WTC11 (cell line): Measurements from ENCODE around the gene CIB2.

Experiments used
- ETV6 ChIP-seq: sonication (generic); formaldehyde crosslinking; IDR thresholded peaks from 2 replicates; pipeline ENCODE4 v1.8.1; 2022; ENCODE audit warnings: mild to moderate bottlenecking, missing genetic modification reagents
- TF ChIP-seq, protein P1 (sequence below): sonication (generic); formaldehyde crosslinking; IDR thresholded peaks from 2 replicates; pipeline ENCODE4 v1.8.1; 2022; ENCODE audit warnings: missing genetic modification reagents, borderline replicate concordance
- TF ChIP-seq, protein P2 (sequence below): fragments of 200-600 bp; IDR thresholded peaks from 2 replicates; pipeline ENCODE4 v1.8.0; 2022; ENCODE audit warnings: antibody characterized with exemption

DNA sequence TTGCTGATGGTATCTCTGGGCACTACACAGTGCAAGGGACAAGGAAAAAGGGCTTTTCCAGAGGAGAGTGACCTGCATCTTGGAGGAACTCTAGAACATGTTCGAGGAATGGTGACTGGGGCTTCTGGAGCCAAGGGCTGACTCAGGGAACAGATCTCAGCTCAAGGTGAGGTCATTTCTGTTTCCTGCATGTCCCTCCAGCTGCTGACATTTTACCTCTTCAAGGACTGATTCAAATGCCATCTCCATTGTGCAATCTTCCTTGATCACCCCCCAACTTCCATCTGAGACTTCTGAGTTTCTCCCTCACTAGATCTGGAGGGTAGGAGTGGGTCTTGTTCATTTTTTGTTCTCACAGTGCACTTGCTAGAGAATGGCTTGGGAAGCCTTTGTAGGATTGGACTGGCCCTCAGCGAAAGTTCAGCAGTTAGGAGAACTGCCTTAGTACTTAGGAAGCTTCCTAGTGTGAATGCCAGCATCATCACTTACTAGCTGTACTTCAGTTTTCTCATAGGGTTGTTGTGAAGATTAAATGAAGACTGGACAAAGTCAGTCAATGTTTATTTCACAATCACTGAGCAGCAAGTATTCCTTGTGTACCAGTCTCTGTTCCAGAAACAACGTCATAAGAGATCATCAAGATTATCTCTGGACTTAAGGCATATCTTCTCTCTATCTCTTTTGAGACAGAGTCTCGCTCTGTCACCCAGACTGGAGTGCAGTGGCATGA, 15.3 kb upstream of the CIB2 start:
- TF ChIP-seq, protein P1, sequence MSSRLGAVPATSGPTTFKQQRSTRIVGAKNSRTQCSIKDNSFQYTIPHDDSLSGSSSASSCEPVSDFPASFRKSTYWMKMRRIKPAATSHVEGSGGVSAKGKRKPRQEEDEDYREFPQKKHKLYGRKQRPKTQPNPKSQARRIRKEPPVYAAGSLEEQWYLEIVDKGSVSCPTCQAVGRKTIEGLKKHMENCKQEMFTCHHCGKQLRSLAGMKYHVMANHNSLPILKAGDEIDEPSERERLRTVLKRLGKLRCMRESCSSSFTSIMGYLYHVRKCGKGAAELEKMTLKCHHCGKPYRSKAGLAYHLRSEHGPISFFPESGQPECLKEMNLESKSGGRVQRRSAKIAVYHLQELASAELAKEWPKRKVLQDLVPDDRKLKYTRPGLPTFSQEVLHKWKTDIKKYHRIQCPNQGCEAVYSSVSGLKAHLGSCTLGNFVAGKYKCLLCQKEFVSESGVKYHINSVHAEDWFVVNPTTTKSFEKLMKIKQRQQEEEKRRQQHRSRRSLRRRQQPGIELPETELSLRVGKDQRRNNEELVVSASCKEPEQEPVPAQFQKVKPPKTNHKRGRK (CRISPR knock-in tag): no peak
- TF ChIP-seq, protein P2, sequence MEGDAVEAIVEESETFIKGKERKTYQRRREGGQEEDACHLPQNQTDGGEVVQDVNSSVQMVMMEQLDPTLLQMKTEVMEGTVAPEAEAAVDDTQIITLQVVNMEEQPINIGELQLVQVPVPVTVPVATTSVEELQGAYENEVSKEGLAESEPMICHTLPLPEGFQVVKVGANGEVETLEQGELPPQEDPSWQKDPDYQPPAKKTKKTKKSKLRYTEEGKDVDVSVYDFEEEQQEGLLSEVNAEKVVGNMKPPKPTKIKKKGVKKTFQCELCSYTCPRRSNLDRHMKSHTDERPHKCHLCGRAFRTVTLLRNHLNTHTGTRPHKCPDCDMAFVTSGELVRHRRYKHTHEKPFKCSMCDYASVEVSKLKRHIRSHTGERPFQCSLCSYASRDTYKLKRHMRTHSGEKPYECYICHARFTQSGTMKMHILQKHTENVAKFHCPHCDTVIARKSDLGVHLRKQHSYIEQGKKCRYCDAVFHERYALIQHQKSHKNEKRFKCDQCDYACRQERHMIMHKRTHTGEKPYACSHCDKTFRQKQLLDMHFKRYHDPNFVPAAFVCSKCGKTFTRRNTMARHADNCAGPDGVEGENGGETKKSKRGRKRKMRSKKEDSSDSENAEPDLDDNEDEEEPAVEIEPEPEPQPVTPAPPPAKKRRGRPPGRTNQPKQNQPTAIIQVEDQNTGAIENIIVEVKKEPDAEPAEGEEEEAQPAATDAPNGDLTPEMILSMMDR: no peak
- no peak for TF ChIP-seq ETV6
